Stimulated activated CD8-positive, alpha-beta memory T cell treated with anti-CD3 and anti-CD28 coated beads, Interleukin-2, amount 100 ng/mL, for 1 hour (primary cell): Measurements from ENCODE around the gene RNASE11.
"Not testable (repeated sequence)": the region's sequence is repeated elsewhere in the genome, so short reads cannot be mapped to it uniquely, and the experiment has no call there.

Experiments
- DNase-seq, 2 donors: peaks; one replicate each; pipeline ENCODE4 v3.0.0-alpha.2; 2020; ENCODE audit warnings: low read depth in 2 of 2

Gene RNASE11

DNA sequence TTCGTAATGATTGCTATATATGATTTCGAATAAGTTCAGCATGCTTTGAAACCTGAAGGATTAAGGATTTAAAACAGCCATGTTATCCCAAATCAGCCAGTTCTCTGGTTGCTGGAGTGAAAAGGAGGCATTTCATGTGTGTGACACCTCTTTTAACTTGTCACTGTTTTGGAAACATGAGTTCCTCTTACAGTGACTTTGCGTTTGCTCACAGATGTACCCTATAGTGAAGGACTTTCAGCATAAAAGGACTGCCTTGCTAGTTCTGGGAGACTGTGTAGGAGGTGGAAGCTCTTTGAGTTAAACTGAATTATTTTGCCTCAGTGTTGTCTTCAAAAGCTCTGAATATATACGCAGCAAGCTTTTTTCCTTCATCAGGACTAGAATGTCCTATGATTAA lies 7.6 kb downstream of the RNASE11 start:
- no peak for DNase-seq

DNA sequence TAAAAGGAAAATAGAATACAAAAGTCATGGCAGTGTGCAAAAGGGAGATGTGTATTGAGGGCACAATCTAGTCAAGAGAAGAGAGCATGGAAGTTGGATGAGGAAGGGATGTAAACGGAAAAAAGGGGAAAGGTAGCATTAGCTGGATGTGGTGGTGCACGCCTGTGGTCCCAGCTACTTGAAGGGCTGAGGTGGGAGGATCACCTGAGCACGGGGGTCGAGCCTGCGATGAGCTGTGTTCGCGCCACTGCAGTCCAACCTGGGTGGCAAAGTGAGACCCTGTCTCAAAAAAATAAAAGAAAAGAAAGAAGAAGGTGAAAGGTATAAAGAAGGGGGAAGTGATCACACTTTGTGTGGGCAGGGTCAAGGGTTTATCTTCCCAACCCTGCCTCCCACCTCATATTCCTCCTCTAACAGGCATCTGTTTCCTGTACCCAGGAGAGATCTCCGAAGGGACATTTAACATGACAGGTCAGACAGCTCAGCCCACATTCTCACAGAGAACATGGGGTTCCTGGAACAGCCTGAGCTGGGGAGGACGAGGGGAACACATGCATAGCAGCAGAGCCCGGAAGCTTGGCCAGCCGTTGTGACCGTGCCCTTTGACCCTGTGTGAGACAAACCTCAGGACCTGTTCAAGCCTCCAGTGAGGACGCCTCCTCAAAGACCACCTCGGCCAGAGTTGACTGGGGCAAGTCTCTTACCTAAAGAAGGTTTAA lies 8.9 kb downstream of the RNASE11 start:
- no peak for DNase-seq

DNA sequence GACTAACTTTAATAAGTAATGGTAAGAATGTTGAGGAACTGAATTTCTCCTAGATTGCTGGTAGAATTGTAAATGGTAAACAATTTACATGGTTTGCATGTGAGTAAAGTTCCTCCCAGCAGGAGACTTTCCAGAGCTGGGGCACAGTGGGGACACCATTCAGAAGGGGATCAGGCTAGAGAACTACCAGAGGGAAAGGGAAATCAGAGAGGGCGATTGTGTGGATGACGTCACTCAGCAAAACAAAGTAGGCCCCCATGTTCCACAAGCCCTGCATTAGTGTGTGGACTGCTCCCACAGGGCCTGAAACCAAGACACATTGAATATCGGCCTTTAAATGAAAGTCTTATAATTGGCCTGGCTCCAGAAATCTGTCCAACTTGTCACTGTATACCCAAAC lies 9.5 kb downstream of the RNASE11 start:
- no peak for DNase-seq

GRCh38 chr14:20572382-20572990 lies 15.3 kb downstream of the RNASE11 start:
- DNase-seq, result not testable (repeated sequence)

GRCh38 chr14:20570720-20571119 lies 17.1 kb downstream of the RNASE11 start:
- not testable (repeated sequence) for DNase-seq

GRCh38 chr14:20569865-20570264 lies 17.9 kb downstream of the RNASE11 start:
- not testable (repeated sequence) for DNase-seq

DNA sequence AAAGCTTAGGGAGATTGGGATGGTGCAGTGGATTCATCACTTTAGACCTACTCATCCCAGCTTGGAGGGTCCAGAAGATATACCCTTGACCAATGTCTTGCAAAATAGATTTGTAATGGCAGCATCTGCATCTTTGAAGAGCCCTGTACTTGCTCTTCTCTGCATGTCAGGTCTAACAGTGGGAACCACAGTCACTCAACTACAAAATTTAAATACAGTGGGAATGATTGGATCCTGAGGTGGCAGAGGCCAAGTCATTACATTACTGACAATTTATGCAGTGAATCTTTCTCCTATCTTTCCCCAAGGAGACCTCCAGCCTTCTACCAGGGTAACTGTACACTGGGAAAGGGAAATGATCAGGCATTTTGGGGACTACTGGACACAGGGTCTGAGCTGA lies 18.7 kb downstream of the RNASE11 start:
- no peak for DNase-seq

- DNase-seq, result no peak
Measured at GRCh38 chr14:20568393-20568792, 19.4 kb downstream of the RNASE11 start.

GRCh38 chr14:20567199-20567598 lies 20.6 kb downstream of the RNASE11 start:
- not testable (repeated sequence) for DNase-seq

GRCh38 chr14:20564501-20564997 lies 23.3 kb downstream of the RNASE11 start:
- no peak for DNase-seq

- DNase-seq, result no peak
Measured at GRCh38 chr14:20563971-20564370, 23.8 kb downstream of the RNASE11 start.

GRCh38 chr14:20560961-20561360 lies 26.8 kb downstream of the RNASE11 start, which contains the start of gene RNASE9:
RNASE9 (minus strand) TSS chr14:20561047.
- no peak for DNase-seq

GRCh38 chr14:20559461-20559904 lies 28.3 kb downstream of the RNASE11 start:
- DNase-seq, result no peak

GRCh38 chr14:20557212-20557542 lies 30.6 kb downstream of the RNASE11 start:
- DNase-seq, result no peak

GRCh38 chr14:20556500-20557211 lies 31.1 kb downstream of the RNASE11 start:
- no peak for DNase-seq

DNA sequence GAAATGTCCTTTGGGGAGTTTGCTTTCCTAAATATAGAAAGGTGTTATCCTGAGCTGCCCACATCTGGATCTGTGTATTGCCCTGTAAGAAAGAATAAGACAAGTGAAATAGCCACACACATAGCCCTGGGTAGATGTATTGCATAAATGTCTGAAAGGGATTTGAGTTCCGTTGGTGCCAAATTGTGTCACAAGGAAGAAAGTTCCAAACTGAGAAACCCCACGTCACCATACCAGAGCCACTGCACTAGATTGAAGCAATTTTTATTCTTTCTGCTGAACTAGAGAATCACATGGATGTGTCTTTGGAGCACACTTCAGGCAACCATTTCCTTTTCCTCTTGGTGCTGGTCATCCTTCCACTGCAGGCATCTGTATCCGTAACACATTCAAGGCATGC lies 32.0 kb downstream of the RNASE11 start:
- no peak for DNase-seq

DNA sequence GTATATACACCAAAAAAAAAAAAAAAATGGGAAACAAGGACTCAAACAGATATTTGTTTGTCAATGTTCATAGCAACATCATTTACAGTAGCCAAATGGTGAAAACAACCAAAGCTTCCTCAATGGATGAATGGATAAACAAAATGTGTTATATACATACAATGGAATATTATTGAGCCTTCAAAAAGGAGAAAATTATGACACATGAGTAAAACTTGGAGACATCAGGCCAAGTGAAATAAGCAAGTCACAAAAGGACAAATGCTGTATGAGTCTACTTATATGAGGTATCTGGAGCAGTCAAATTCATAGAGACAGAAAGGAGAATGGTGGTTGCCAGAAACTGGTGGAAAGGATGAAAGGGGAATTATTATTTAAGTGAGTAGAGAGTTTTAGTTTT lies 34.8 kb downstream of the RNASE11 start:
- DNase-seq, result no peak

- no peak for DNase-seq
Measured at GRCh38 chr14:20551606-20552005, 36.2 kb downstream of the RNASE11 start.

- DNase-seq, result no peak
Measured at GRCh38 chr14:20550926-20551325, 36.9 kb downstream of the RNASE11 start.

GRCh38 chr14:20548414-20549158 lies 39.2 kb downstream of the RNASE11 start:
- no peak for DNase-seq

DNA sequence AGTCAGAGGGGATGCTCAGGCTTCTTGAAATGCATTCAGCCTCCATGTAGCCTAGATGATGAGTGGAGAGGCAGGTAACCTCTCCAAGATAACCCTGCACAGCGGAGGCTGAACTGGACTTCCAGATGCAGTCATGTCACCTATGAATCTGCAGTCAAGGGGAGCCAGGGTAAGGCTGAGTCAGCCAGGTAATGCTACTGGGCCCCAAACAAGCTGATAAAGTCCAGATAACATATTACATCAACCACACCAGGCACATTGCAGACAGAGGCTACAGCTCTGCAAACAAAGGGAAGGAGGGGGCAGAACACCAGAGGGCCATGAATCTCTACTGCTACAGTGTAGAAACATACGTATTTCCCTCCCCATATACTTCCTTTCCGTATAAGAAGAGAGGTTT lies 40.9 kb downstream of the RNASE11 start:
- no peak for DNase-seq

GRCh38 chr14:20539906-20540305 lies 47.9 kb downstream of the RNASE11 start:
- no peak for DNase-seq
